HG02970 (cell line): Measurements from ENCODE around the gene PPP6R2.

Source experiments
- ATAC-seq: cut with Tn5 transposase; IDR thresholded peaks from one replicate; pipeline ENCODE4 v1.9.1; 2021; ENCODE audit warnings: mild to moderate bottlenecking, moderate library complexity, moderate number of reproducible peaks; ENCODE audit not compliant: unreplicated experiment, low FRiP score

PPP6R2 gene

DNA sequence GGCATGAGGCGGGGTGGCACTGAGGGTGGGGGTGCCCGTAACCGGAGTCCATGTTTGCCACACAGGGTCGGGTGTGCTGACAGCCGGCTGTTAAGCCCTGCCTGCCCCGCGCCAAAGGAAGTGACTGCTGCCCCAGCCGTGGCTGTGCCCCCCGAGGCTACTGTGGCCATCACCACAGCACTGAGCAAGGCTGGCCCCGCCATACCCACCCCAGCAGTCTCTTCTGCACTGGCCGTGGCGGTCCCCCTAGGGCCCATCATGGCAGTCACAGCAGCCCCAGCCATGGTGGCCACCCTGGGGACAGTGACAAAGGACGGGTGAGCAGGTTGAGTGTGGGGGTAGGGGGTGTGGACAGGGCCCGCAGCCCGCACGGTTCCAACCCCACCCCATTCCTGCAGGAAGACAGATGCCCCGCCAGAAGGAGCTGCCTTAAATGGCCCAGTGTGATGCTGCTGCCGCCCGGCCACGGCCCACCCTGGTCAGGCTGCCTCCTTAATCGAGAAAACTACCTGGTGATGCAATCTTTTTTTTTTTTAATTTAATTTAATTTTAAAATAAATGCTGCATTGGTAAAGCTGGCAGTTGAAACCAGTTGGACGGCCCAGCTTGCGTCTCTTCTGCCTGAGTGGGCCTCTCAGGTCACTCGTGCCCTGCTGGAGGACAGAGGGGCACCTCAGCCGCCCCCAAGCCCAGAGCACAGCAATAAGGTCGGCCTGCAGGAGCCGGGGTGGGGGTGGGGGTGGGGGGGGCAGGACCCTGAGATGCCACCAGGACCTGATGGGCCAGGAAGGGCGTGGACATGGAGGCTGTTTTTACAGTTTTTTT is 100.9 kb downstream of the PPP6R2 start:
- ATAC-seq = no peak

DNA sequence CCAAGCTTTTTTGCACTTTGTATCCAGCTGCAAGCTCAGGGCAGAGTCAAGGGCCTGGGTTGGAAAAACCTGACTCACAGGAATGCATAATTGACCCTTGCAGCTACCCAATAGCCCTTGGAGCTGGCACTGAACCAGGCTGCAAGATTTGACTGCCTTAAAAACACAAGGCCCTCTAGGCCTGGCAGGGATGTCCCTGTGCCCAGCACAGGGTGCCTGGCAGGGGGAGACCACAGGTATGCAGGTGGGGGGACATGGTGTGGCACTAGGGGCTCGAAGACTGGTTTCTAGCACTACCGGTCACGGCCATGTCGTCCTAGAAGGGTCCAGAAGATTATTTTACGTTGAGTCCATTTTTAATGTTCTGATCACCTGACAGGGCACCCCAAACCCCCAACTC is 101.5 kb downstream of the PPP6R2 start:
- ATAC-seq = no peak

DNA sequence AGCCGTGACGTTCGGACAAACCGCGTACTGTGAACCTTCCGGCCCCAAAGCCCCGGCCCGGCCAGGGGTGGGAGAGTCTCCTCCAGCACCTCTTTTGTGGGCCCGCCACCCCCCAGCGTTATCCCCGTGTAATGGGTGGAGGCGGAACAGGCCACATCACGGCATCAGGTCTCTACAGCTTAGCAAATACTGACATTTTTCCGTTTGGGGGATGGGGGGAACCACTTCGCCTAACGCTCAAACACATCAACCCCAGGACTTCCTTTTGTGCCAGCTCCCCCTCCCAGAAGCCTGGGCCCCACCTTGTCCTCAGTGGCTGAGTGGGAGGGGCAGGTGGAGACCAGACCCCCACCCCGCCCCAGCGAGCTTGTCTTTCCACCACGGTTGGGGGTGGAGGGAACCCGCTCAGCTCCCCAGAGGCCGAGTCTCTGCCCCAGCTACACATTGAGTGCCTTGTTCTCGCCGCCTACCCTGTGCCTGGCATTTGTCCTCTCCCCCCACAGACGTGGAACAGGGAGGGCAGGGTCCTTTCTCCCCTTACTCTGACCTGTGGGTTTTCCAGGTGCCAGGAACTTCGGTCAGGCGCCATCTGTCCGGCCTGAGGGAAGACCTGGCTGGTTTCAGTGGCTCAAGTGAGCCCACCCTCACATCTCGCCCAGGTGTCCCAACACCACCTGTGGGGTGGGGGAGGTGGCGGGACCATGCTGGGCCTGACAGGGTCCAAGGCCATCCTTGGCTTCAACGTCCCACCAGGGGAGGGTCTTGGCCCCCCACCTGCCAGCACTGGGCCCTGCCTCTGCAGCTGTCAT is 102.1 kb downstream of the PPP6R2 start:
- ATAC-seq = no peak

DNA sequence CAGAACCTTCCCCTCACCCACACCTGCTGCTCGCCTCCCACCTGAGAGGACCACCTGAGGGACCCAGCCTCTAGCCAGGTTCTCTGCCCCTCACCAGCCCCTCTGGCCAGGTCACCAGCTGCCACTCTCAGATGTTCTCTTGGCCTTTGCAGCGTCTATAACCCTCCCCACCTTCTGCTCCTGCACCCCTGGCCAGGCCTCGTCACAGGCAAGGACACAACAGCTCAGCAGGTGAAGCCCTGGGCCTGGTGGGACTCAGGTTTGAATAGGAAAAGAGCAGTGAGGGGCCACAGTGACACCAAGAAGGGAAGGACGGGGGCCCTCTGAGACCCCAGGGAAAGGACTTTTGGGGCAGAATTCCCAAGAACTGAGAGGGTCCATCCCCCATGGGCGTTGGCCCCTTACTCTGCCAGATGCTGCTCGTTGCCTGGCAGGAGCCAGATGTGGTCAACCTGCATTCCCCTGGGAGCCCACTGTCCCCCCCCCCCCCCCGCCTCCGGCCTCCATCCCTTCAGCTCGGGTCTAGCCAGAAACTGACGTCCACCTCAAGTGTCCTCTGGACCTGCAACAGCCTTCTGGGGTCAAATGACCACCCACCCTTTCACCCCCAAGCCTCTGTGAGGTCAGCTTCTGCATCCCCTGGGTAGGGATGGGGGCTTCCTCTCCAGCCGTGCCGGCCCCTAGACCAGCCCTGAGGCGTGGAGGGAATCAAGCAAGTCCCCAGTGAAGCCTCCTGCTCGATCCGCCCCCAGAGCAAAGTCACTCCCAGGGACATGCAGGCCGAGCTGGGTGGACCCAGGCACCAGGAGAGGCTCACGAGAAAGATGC is 103.0 kb downstream of the PPP6R2 start:
- ATAC-seq = no peak

DNA sequence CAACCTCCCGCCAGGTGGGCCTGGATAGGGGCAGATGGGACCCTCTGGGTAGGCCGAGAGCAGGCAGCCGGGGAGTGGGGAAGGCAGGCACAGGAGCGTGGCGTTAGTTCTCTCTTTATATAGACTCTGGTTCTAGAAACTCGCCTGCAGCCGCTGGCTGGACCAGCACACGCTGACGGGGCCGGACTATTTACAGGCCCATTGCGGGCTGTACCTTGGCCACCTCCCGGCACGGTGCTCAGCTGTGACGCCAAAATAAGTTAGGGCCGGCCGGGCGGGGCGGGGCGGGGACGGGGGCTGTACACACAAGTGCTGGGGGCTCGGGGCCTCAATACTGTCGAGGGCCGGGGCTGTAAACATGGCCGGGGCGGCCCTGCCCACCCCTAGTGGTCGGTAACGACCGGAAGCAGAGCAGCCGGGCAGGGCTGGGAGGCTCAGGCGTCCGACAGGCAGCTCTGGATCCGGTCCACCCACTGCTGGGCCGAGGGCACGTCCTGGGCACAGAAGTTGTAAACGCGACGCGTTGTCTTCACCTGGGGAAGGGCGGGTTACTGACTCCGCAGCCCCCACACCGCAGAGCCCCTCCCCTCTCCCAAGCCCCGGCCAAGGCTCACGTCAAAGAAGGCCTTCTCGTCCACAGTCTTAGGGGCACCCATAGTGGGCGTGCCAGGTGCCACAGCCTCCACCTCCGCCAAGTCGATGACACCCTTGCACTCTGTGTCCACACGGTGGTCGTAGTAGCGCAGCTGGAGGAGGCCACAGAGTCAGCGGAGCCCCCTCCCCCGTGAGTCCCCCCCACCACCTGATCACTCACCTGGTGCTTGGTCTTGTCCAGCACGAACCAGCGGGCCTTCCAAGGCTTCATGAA is 103.8 kb downstream of the PPP6R2 start:
- no peak for ATAC-seq

DNA sequence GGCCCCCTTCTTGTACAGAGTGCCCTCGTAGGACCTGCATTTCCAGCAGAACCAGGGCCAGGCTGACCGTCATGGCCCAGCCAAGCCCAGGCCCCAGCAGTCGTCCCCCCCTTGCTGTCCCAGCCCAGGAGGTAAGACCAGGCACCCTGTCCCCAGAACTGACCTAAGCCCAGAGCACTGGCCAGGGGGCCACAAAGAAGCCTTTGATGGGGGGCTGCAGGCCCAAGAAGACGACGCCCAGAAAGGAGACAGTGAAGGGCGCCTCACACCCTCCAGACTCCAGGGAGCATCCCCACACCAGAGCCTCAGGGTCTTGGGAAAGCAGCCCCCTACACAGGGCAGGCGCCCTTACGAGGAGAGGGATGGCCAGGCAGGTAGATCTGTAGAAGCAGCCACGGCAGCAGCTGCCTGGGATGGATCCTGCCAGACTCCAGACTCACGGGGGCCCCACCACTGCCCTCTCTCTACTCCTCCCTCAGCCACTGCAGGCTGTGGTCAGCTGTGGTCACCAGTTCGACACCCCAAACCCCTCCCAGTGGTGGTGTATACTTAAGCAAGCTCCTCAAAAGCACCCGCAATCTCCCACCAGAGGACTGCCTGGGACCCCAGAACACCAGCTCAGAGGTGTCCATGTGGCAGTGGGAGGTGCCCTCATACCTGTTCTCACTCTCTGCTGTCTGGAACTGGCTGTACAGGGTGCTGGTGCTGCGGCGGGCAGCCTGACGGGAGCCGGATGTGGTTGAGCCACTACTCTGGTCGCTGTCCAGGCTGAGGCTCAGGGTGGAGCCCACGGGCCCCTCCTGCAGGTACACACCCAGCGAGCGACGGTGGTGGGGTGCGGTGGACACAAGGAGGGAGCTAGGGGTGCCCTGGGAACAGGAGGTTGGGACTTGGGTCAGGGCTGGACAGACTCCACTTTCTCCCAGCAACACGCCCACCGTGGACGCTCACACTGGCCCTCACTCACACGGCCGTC is 104.7 kb downstream of the PPP6R2 start:
- no peak for ATAC-seq

DNA sequence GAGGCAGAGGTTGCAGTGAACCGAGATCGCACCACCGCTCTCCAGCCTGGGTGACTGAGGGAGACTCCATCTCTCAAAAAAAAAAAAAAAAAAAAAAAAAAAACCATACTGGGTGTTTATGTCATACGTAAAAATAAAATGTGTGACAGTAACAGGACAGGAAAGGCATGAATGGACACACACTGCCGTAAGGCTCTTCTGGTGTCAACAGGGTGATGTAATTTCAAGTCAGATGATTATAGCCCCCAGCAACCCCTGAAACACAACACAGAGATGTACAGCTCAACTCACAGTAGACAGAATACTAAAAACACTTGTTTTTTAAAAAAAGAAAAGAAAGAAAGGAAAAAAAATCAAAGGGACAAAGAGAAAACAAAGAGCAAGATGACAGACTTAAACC is 109.5 kb downstream of the PPP6R2 start:
- ATAC-seq = no peak

DNA sequence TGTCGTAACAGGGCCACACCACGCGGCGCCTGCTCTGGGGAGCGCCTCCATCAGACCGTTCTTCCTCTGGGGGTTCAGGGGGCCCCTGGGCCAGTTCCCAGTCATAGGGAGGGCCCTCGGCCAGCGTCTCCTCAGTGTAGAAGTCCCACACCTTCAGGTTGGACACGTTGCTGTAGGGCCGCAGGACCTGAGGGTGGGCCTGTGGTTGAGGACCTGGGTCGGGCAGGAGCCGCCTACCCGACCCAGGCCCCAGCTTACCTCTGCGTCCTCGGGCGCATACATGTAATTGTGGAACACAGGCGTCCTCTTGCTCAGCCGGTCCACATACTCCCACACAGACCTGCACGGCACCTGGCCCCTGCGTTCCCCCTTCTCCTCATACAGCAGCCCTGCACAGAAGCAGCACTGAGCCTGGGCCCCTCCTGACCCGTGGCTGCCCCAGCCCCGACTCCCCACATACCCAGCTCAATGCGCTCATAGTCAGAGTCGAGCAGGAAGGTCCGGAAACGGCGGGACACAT is 111.5 kb downstream of the PPP6R2 start:
- no peak for ATAC-seq

DNA sequence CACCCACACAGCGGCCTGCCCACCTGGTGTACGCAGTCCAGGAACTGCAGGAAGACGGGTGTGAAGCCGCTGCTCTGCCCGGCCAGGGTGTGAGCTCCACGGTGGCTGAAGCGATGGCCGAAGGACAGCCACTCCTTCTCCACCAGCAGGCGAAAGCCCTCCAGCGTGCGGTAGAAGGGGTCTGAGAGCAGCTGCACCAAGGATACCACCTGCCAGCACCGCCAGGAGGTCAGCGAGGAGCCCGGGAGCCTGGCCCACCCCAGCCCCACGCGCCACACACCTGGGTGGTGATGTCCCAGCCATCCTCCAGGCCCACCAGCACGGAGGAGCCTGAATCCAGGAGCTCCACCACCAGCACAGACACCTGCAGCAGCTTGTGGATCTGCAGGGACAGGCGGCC is 112.1 kb downstream of the PPP6R2 start:
- ATAC-seq = no peak

DNA sequence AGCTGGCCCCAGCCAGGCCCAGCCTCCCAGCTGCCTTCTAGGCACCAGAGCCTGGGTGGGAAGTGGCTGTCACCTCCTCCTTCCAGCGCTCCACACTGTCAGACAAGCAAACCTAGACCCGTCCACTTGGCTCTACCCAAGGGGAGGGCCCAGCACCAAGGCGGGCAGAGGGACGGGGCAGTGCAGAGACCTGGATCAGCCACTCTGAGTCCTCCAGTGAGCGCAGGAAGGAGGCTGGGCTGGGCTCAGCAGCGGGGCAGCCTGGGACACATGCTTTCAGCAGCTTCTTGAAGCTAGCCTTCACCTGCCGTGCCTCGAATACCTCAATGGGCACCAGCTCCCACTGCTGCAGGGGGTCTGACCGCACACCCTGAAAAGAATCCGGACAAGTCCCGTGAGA is 112.9 kb downstream of the PPP6R2 start:
- ATAC-seq = no peak

DNA sequence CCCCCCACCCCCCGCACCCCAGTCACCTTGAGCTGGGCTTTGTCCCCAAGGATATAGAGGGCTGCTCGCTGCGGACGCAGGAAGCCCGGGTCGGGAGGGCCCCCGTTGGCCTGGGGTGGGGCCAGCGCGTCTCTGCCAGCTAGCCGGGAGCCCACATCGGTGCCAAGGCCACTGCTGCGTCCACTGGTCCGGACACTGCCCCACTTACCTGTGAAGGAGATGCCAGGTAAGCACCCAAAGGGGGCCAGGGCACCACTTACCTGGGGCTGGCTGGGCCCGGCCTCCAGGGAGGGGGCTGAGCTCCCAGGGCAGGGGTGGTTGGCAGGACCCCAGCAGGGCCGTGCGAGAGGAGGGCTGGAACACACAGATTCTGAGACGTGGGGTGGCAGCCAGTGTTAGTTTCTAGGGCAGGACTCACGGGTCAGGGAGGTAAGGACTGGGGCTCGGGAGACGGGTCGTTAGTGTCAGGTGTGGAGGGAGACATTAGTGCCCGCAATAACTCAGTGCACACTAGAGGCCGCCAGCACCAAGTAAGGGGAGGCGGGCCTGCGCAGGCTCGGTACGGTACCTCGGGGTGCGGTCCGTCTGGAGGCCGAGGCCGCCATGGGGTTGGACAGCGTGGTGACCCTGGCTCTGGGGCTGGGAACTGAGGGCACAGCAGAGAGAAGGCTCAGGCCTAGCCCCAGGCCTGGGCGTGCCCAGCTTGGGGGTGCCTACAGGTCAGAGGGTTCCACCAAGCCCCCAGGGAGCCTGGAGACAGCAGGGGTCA is 113.5 kb downstream of the PPP6R2 start:
- no peak for ATAC-seq

DNA sequence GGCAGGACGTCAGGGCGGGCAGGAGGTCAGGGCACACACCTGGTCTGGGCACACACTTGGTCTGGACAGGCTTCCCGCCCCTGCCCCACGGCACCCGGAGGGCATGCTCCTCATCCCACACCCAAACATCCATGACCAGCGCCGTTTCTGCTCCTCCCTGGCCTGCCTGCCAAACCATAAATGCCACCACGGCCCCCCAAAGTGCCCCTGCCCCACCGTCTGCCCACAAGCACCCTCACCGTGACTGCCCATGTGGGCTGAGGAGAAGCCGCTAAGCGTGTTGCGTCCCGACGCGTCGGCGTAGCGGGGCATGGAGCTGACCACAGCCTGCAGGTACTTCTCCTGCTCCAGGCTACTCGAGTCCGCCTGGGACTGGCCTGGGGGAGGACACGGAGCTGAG is 115.9 kb downstream of the PPP6R2 start:
- no peak for ATAC-seq

DNA sequence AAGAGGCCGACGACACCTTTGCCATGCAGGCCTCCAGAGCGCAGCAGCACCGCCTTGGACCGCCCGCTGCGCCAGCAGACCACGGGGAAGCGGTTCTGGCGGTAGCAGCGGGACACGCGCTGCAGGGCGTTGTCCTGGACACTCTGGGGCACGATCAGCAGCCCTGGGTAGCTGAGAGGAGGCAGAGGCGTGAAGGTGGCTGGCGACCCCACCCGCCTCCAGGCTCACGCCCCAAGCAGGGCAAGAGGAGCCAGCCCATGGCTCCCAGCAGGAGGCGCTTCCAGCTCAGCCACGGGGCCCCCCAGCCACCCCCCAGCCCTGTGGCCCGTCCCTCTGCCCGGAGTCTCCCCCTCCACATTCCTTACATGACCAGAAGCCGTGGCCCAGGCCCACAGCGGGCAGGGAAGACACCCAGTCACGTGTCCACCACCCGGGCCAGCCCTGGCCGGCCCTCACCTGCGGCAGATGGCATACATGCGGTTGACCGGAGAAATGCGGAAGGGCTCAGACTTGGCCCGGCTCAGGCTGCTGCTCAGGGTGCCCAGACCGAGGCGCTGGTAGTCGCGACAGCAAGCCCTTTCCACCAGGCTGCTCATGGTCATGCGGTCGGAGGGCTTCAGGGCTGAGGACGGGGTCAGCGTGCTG is 116.5 kb downstream of the PPP6R2 start:
- no peak for ATAC-seq

DNA sequence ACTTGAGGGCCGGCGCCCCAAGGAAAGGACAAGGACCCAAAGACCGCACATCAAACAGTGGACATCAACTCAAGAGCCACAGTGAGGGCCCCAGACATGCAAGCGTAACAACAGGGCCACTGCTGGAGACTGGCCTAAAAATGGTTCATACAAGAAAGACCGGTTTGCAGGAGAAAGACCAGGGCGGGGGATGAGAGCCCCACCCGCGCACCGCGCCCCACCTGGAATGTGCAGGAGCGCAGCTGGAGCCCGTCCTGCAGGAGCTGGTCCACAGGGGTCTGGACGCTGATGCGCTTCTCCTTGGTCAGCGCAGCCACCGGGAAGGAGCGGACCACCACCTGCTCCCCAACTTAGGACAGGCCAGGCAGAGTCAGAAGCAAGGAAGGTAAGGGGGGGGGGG is 117.8 kb downstream of the PPP6R2 start:
- no peak for ATAC-seq

DNA sequence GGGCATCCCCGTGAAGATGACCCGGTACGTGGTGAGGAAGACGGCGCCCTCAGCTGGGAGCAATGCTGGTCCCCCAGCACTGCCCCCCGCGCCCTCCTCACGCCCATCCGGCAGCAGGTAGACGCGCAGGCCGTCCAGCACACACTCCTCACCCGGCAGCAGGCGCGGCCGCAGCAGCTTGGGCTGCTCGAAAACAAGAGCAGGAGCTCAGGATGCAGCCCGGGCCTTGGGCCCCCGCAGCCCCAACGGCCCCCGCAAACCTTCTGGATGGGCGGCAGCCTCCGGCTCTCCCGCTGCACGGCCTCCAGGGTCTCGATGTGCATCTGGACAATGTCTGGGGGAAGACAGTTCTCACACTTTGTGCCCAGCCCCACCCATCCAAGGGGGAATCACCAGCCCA is 118.4 kb downstream of the PPP6R2 start:
- no peak for ATAC-seq

DNA sequence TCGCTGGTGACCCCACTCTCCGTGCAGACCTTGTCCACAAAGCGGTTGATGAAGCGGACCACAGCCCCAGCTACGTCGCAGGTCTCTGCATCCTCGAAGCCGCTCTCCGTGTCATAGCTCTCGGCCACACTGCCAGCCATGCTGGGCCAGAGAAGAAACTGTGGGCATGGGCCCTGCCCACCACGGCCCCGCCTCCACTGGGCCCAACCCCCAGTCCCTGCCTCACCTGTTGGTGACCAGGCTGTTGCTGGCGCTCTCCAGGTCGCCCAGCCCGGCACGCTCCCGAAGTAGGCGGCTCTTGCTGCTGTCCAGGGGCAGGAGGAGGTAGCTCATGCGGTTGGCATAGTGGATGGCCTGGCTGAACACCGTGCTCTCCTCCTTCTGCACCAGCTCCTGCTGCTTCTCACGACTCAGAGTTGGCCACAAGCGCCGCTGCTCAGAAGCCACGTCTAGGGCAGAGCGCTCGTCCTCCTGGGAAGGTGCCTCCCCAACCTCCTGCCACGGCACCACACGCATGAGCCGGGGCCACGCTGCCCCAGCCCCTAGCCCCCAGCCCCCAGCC is 118.9 kb downstream of the PPP6R2 start:
- no peak for ATAC-seq
